Natural killer cell (primary cell): Measurements from ENCODE around the gene SLC22A4. TPM values are rescaled to one million over a fixed set of nuclear protein-coding genes. Genes with fewer than 3 reads are reported as not detected.

Source experiments
- ATAC-seq, 3 donors: fragments of 150-1000 bp in 2 of 3; fragments of 200-7000 bp in 1 of 3; cut with Tn5 transposase; 1 replicate in 1 of 3; 2 replicates in 2 of 3; pipeline ENCODE4 v1.10.0; 2021; ENCODE audit warnings: mild to moderate bottlenecking in 2 of 3, moderate library complexity in 2 of 3
- DNase-seq, 2 donors: peaks; one replicate each; pipeline versions ENCODE4 v3.0.0 to v3.0.0-alpha.2; 2013 to 2021; ENCODE audit warnings: mixed read lengths in 1 of 2
- H3K27ac ChIP-seq: one replicate; pipeline ENCODE4 v1.5.1; 2013; ENCODE audit warnings: mild to moderate bottlenecking, low read length
- H3K27me3 ChIP-seq: one replicate; pipeline ENCODE4 v1.6.1; 2013; ENCODE audit warnings: low read length; ENCODE audit not compliant: control insufficient read depth, insufficient read depth
- H3K36me3 ChIP-seq: one replicate; pipeline ENCODE4 v1.6.1; 2013; ENCODE audit warnings: low read length; ENCODE audit not compliant: control insufficient read depth, insufficient read depth
- H3K4me1 ChIP-seq: one replicate; pipeline ENCODE4 v1.6.1; 2013; ENCODE audit warnings: low read length; ENCODE audit not compliant: control insufficient read depth, insufficient read depth
- H3K4me3 ChIP-seq: one replicate; pipeline ENCODE4 v1.5.1; 2013; ENCODE audit warnings: low read length
- H3K9me3 ChIP-seq: one replicate; pipeline ENCODE4 v1.6.1; 2013; ENCODE audit warnings: low read length; ENCODE audit not compliant: control insufficient read depth, insufficient read depth
- H3K27ac Mint-ChIP-seq, 2 donors: one replicate each; pipeline ENCODE4 v1.8.0; 2022; ENCODE audit warnings: mild to moderate bottlenecking in 2 of 2, mixed read lengths in 2 of 2, moderate library complexity in 1 of 2
- H3K27me3 Mint-ChIP-seq, 2 donors: one replicate each; pipeline ENCODE4 v1.8.0; 2022; ENCODE audit warnings: low read depth in 2 of 2, mixed read lengths in 2 of 2
- H3K36me3 Mint-ChIP-seq: one replicate; pipeline ENCODE4 v1.8.0; 2022; ENCODE audit warnings: mixed read lengths
- H3K4me1 Mint-ChIP-seq, 2 donors: one replicate each; pipeline ENCODE4 v1.8.0; 2022; ENCODE audit warnings: mixed read lengths in 2 of 2
- H3K4me3 Mint-ChIP-seq: one replicate; pipeline ENCODE4 v1.8.0; 2022; ENCODE audit warnings: mild to moderate bottlenecking, moderate library complexity, mixed read lengths
- H3K9me3 Mint-ChIP-seq, 2 donors: one replicate each; pipeline ENCODE4 v1.8.0; 2022; ENCODE audit warnings: mixed read lengths in 2 of 2
- CTCF ChIP-seq: fragments of 200-600 bp; IDR thresholded peaks from one replicate; pipeline ENCODE4 v1.8.0; 2022; ENCODE audit warnings: antibody characterized with exemption
- WGBS: methylation state at CpG from one replicate; pipeline ENCODE4 v1.1.7; 2013; ENCODE audit warnings: missing lambda C conversion rate; ENCODE audit not compliant: insufficient coverage; 5-methylcytosine and 5-hydroxymethylcytosine counted together
- intact Hi-C: fragments of 100-400 bp; cut with micrococcal nuclease; formaldehyde crosslinking; loops from one replicate; pipeline ENCODE4 v1.14.2; 2022
- total RNA-seq, 4 donors: library from RNA; stranded (reverse); fragments of 120-200 nt in 1 of 4; gene quantifications; one replicate each; pipeline versions ENCODE4 v1.2.3 to v1.2.4, GENCODE V29; 2013 to 2022

Gene SLC22A4
- total RNA-seq, 3 donors from 2014 or later (not counting 1 experiment from before 2014, with no cell fraction given) = 0.14 to 2.3 (median 0.27) TPM

GRCh38 chr5:132372542-132372941 lies 78.3 kb downstream of the SLC22A4 start:
- DNase-seq = no peak
- H3K4me3 ChIP-seq = no peak overlapping the region
- intact Hi-C loops = no loop called here
- H3K4me1 Mint-ChIP-seq = peaks cover 7 to 18% of the 10 kb centered on the region in 2 donors
- no peak overlapping the region for H3K27ac ChIP-seq
- H3K27me3 ChIP-seq = no peaks in the 10 kb centered on the region
- H3K9me3 ChIP-seq = no peaks in the 10 kb centered on the region
- no peaks in the 10 kb centered on the region for H3K36me3 Mint-ChIP-seq
- no peak overlapping the region for H3K4me3 Mint-ChIP-seq
- H3K27me3 Mint-ChIP-seq = peaks cover 0 to 5% of the 10 kb centered on the region in 2 donors
- ATAC-seq = no peak
- peaks cover 8% of the 10 kb centered on the region for H3K4me1 ChIP-seq
- H3K27ac Mint-ChIP-seq = no peak overlapping the region
- H3K9me3 Mint-ChIP-seq = no peaks in the 10 kb centered on the region
- no peak for TF ChIP-seq CTCF
- no peaks in the 10 kb centered on the region for H3K36me3 ChIP-seq

- Mint-ChIP-seq H3K4me1 (peaks cover under 1 to 11% of the 10 kb centered on the region in 2 donors), H3K36me3 (no peaks in the 10 kb centered on the region), H3K9me3 (no peaks in the 10 kb centered on the region), H3K4me3 (no peak overlapping the region), H3K27me3 (peaks cover 0 to 9% of the 10 kb centered on the region in 2 donors), H3K27ac (no peak overlapping the region)
- intact Hi-C loops = no loop called here
- H3K27me3 ChIP-seq = no peaks in the 10 kb centered on the region
- H3K4me1 ChIP-seq = no peaks in the 10 kb centered on the region
- ATAC-seq (no peak), DNase-seq (no peak)
- WGBS = 89% methylated on average over 3 of the region's 3 CpGs
- H3K27ac ChIP-seq = no peak overlapping the region
- H3K4me3 ChIP-seq = no peak overlapping the region
- H3K36me3 ChIP-seq = no peaks in the 10 kb centered on the region
- TF ChIP-seq CTCF = no peak
- H3K9me3 ChIP-seq = no peaks in the 10 kb centered on the region
Observed at GRCh38 chr5:132375957-132376356, 81.8 kb downstream of the SLC22A4 start.

DNA sequence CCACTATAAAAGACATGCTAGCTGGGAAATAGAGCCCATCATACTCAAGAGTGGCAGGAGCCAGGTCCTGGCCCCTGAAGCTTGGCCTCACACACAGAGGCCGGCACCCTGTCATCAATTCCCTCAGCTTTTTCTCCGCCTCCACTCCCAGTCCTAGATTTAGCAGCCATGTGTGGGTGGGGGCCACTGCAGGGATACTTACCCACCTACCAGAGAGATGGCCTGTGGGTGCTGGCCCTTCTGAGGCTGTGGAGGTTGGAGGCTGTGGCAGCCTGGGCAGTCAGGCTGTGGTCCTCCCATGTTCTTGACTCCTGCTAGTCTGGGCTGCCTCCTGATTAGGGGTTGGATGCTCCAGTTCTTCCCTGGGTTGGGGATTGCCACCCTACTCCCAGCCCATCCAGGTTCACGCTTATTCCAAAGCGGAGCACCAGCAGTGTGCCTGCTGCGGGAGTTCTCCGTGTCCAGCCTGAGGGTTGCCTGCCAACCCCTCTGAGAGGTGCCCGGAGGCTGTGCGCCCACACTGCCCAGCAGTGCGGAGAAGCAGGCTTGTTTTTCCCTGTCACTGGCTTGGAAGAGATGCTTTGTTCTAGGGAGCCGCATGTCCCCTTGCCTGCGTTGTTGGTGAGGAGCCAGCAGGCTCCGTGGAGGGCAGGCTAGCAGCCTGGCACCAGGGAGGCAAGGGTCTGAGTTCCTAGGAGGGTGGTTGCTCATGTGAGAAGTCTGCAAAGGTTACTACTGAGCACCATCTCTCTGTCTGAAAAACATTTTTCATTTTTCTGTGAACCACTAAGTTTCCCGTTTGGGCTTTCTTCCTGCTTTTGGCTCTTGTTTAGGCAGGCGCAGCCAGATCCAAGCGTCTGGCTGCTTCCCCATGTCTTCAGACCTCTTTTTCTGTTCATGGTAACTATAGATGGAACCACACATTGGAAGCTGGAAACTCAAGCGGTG lies 82.8 kb downstream of the SLC22A4 start:
- TF ChIP-seq CTCF = no peak
- H3K36me3 Mint-ChIP-seq = no peaks in the 10 kb centered on the region
- intact Hi-C loops = no loop called here

More for the DNA sequence above, 82.8 kb downstream of the SLC22A4 start:
- WGBS = 96% methylated on average over 13 of the region's 16 CpGs
- Mint-ChIP-seq H3K4me1 (peaks cover 0 to under 1% of the 10 kb centered on the region in 2 donors), H3K9me3 (no peaks in the 10 kb centered on the region), H3K27me3 (peaks cover 0 to 9% of the 10 kb centered on the region in 2 donors), H3K27ac (no peak overlapping the region), H3K4me3 (no peak overlapping the region)
- H3K4me3 ChIP-seq = no peak overlapping the region
- no peak for DNase-seq
- no peak for ATAC-seq
- no peak overlapping the region for H3K27ac ChIP-seq
- no peaks in the 10 kb centered on the region for H3K9me3 ChIP-seq
- no peaks in the 10 kb centered on the region for H3K36me3 ChIP-seq
- no peaks in the 10 kb centered on the region for H3K27me3 ChIP-seq
- no peaks in the 10 kb centered on the region for H3K4me1 ChIP-seq
